Liver (tissue), 9 donors: ENCODE measurements around the gene TPSG1. TPM values are rescaled to one million over a fixed set of nuclear protein-coding genes. Genes with fewer than 3 reads are reported as not detected.
A peak's percentile ranks its signal among the peaks of the same experiment; 100 is the strongest.

Source experiments
- DNase-seq: peaks from one replicate; pipeline ENCODE4 v3.0.0-alpha.2; 2017; ENCODE audit warnings: low spot score
- H3K27ac ChIP-seq, 2 donors: one replicate each; pipeline ENCODE4 v1.7.0; 2013; ENCODE audit warnings: inconsistent platforms in 2 of 2, low read length in 2 of 2, control low read depth in 1 of 2, low read depth in 1 of 2, mild to moderate bottlenecking in 1 of 2
- H3K27me3 ChIP-seq, 4 donors: one replicate each; pipeline versions ENCODE4 v1.6.1 to v1.7.0; 2013; ENCODE audit warnings: low read length in 3 of 4, inconsistent platforms in 1 of 4, mild to moderate bottlenecking in 1 of 4, moderate library complexity in 1 of 4; ENCODE audit not compliant: control insufficient read depth in 4 of 4, insufficient read depth in 4 of 4
- H3K36me3 ChIP-seq, 4 donors: one replicate each; pipeline versions ENCODE4 v1.6.1 to v1.7.0; 2013; ENCODE audit warnings: low read length in 3 of 4, mild to moderate bottlenecking in 3 of 4, low read depth in 1 of 4, moderate library complexity in 1 of 4; ENCODE audit not compliant: control insufficient read depth in 4 of 4, insufficient read depth in 3 of 4
- H3K4me1 ChIP-seq, 4 donors: one replicate each; pipeline versions ENCODE4 v1.6.1 to v1.7.0; 2013; ENCODE audit warnings: low read length in 3 of 4, mild to moderate bottlenecking in 3 of 4, moderate library complexity in 1 of 4; ENCODE audit not compliant: control insufficient read depth in 4 of 4, insufficient read depth in 4 of 4
- H3K4me3 ChIP-seq, 3 donors: one replicate each; pipeline versions ENCODE4 v1.6.1 to v1.7.0; 2013; ENCODE audit warnings: low read length in 3 of 3, control low read depth in 1 of 3, low read depth in 1 of 3, mild to moderate bottlenecking in 1 of 3
- H3K9ac ChIP-seq, 2 donors: one replicate each; pipeline ENCODE4 v1.7.0; 2013; ENCODE audit warnings: low read length in 2 of 2, mild to moderate bottlenecking in 2 of 2, moderate library complexity in 2 of 2, control low read depth in 1 of 2, low read depth in 1 of 2
- H3K9me3 ChIP-seq, 4 donors: one replicate each; pipeline versions ENCODE4 v1.6.1 to v1.7.0; 2013; ENCODE audit warnings: low read length in 3 of 4; ENCODE audit not compliant: control insufficient read depth in 4 of 4
- ATF3 ChIP-seq: IDR thresholded peaks from 2 replicates; pipeline ENCODE4 v1.6.1; 2016; ENCODE audit warnings: antibody characterized with exemption
- GABPA ChIP-seq, 2 donors: IDR thresholded peaks in 1 of 2; conservative IDR thresholded peaks in 1 of 2; 2 replicates each; pipeline ENCODE4 v1.6.1; 2016; ENCODE audit warnings: antibody characterized with exemption in 2 of 2, mild to moderate bottlenecking in 1 of 2, moderate library complexity in 1 of 2
- HNF4A ChIP-seq, 2 donors: conservative IDR thresholded peaks; 2 replicates each; pipeline ENCODE4 v1.6.1; 2016; ENCODE audit warnings: antibody characterized with exemption in 2 of 2, mild to moderate bottlenecking in 2 of 2
- HNF4G ChIP-seq: IDR thresholded peaks from 2 replicates; pipeline ENCODE4 v1.6.1; 2016; ENCODE audit warnings: antibody characterized with exemption
- JUND ChIP-seq, 2 donors: IDR thresholded peaks; 2 replicates each; pipeline ENCODE4 v1.6.1; 2016; ENCODE audit warnings: antibody characterized with exemption in 2 of 2
- NR2F2 ChIP-seq: IDR thresholded peaks from 2 replicates; pipeline ENCODE4 v1.6.1; 2016; ENCODE audit warnings: antibody characterized with exemption
- RAD21 ChIP-seq, 2 donors: IDR thresholded peaks; 2 replicates each; pipeline ENCODE4 v1.6.1; 2016; ENCODE audit warnings: antibody characterized with exemption in 2 of 2, mild to moderate bottlenecking in 2 of 2
- REST ChIP-seq: IDR thresholded peaks from 2 replicates; pipeline ENCODE4 v1.6.1; 2016; ENCODE audit warnings: antibody characterized with exemption, mild to moderate bottlenecking
- RXRA ChIP-seq, 2 donors: IDR thresholded peaks; 2 replicates each; pipeline ENCODE4 v1.6.1; 2017 to 2018; ENCODE audit warnings: antibody characterized with exemption in 2 of 2, mild to moderate bottlenecking in 1 of 2
- SP1 ChIP-seq: IDR thresholded peaks from 2 replicates; pipeline ENCODE4 v1.6.1; 2018; ENCODE audit warnings: antibody characterized with exemption, mild to moderate bottlenecking
- TAF1 ChIP-seq: conservative IDR thresholded peaks from 2 replicates; pipeline ENCODE4 v1.6.1; 2016; ENCODE audit warnings: antibody characterized with exemption, mild to moderate bottlenecking
- YY1 ChIP-seq: IDR thresholded peaks from 2 replicates; pipeline ENCODE4 v1.6.1; 2016; ENCODE audit warnings: antibody characterized with exemption, mild to moderate bottlenecking
- ZBTB33 ChIP-seq: IDR thresholded peaks from 2 replicates; pipeline ENCODE4 v1.6.1; 2016; ENCODE audit warnings: antibody characterized with exemption
- WGBS: extraction: QIAGEN DNeasy Blood & Tissue Kit; methylation state at CpG from one replicate; pipeline ENCODE4 v1.1.7; 2013; 5-methylcytosine and 5-hydroxymethylcytosine counted together
- polyA plus RNA-seq, 2 donors: library from polyadenylated mRNA; stranded (reverse) in 1 of 2; unstranded in 1 of 2; fragments of 200-250 nt in 1 of 2; fragments of >200 nt in 1 of 2; fragmentation: Nextera tagmentation in 1 of 2; extraction: Ambion mirVana in 1 of 2; gene quantifications; one replicate each; pipeline versions ENCODE4 v1.2.1 to v1.2.3, GENCODE V29; 2013 to 2015
- total RNA-seq, 2 donors: library from RNA; depleted of rRNA; stranded (reverse); fragments of >200 nt; gene quantifications; one replicate each; pipeline ENCODE4 v1.2.3, GENCODE V29; 2014
- TF ChIP-seq, protein P1 (sequence below): IDR thresholded peaks from 2 replicates; pipeline ENCODE4 v1.6.1; 2016; ENCODE audit warnings: antibody characterized with exemption
- TF ChIP-seq, protein P2 (sequence below): fragments of 150-350 bp; IDR thresholded peaks from 2 replicates; pipeline ENCODE4 v1.5.1; 2017; ENCODE audit warnings: improper control_type of control experiment, low read depth, low read length; ENCODE audit not compliant: missing input control
- donor health status: healthy.
- donor health status: healthy.
- donor health status: healthy.
- donor health status: healthy.
- donor health status: healthy.

Gene TPSG1
- not detected for total RNA-seq
- polyA plus RNA-seq, result under 1 TPM in 1 of 2 donors, not detected in 1; 0.55 TPM

DNA sequence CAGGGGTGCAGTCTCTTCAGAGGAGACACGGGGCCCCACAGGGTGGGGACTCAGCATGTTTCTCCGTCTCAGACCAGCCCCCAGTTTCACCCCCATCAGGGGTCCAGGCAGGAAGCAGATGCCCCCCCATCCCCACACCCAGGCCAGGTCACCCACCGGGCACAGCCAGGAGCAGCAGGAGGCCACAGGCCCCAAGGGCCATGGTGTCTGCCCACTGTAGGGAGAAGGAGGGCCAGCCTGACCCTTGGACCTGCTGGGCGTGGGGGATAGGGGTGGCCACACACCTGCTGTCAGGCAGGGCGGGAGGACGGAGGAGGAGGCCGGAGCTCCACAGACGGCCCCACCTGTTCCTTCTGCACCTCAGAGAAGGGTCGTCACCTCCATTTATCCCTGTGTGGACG is at the start of gene TPSG1:
Gene TPSG1, minus strand, starts transcription at position 218 of the 401 bp plus-strand sequence. Its CDS starts 16 bp downstream, at position 202.
- no peaks in the 10 kb centered on the region for H3K27me3 ChIP-seq
- H3K36me3 ChIP-seq, result peaks cover 0 to 8% (median under 1%) of the 10 kb centered on the region in 4 donors
- no peaks in the 10 kb centered on the region for H3K9me3 ChIP-seq
- WGBS, result 38% methylated on average over 10 of the region's 10 CpGs
- TF ChIP-seq REST (no peak), RXRA (IDR thresholded peaks at IDR 0.05) (no peak), HNF4A (conservative IDR thresholded peaks at IDR 0.05) (peak in 1 of 2 donors; percentile 32), GABPA (IDR thresholded peaks at IDR 0.05 in 1 of 2, conservative IDR thresholded peaks at IDR 0.05 in 1 of 2) (no peak), RAD21 (IDR thresholded peaks at IDR 0.05) (no peak), ATF3 (no peak)
- H3K9ac ChIP-seq, result no peak within 1 kb of the TSS
- no peak within 1 kb of the TSS for H3K27ac ChIP-seq
- H3K4me1 ChIP-seq, result peaks cover 0 to 8% (median 2%) of the 10 kb centered on the region in 4 donors
- no peak within 1 kb of the TSS for H3K4me3 ChIP-seq
- DNase-seq, result no peak

DNA sequence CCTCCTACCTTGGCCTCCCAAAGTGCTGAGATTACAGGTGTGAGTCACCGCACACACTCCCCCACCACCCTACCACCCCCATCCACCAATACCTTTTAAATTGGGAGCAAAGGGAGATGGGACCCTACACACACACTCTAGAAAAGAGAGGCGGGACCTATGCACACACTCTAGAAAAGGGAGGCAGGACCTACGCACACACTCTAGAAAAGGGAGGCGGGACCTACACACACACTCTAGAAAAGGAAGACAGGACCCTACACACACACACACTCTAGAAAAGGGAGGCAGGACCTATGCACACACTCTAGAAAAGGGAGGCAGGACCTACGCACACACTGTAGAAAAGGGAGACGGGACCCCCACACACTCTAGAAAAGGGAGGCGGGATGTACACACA is 49.7 kb upstream of the TPSG1 start:
- H3K36me3 ChIP-seq, result no peaks in the 10 kb centered on the region
- H3K9ac ChIP-seq, result no peak overlapping the region
- no peaks in the 10 kb centered on the region for H3K9me3 ChIP-seq
- H3K4me1 ChIP-seq, result no peaks in the 10 kb centered on the region
- no peak for DNase-seq
- WGBS, result 92% methylated on average over 7 of the region's 7 CpGs
- H3K4me3 ChIP-seq, result no peak overlapping the region
- H3K27me3 ChIP-seq, result peaks cover 0 to 3% (median 0%) of the 10 kb centered on the region in 4 donors
- TF ChIP-seq RAD21 (IDR thresholded peaks at IDR 0.05) (no peak), GABPA (IDR thresholded peaks at IDR 0.05 in 1 of 2, conservative IDR thresholded peaks at IDR 0.05 in 1 of 2) (no peak), SP1 (no peak), HNF4G (no peak), HNF4A (conservative IDR thresholded peaks at IDR 0.05) (no peak), ATF3 (no peak)
- no peak overlapping the region for H3K27ac ChIP-seq

GRCh38 chr16:1273816-1274215 is 48.7 kb upstream of the TPSG1 start:
- H3K27me3 ChIP-seq, result peaks cover 0 to 3% (median 0%) of the 10 kb centered on the region in 4 donors
- no peak for TF ChIP-seq YY1
- no peak for TF ChIP-seq HNF4G
- TF ChIP-seq TAF1, result no peak
- no peak for TF ChIP-seq RXRA (IDR thresholded peaks at IDR 0.05)
- TF ChIP-seq REST, result no peak
- TF ChIP-seq, protein P1, sequence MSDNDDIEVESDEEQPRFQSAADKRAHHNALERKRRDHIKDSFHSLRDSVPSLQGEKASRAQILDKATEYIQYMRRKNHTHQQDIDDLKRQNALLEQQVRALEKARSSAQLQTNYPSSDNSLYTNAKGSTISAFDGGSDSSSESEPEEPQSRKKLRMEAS, result no peak
- TF ChIP-seq, protein P2, sequence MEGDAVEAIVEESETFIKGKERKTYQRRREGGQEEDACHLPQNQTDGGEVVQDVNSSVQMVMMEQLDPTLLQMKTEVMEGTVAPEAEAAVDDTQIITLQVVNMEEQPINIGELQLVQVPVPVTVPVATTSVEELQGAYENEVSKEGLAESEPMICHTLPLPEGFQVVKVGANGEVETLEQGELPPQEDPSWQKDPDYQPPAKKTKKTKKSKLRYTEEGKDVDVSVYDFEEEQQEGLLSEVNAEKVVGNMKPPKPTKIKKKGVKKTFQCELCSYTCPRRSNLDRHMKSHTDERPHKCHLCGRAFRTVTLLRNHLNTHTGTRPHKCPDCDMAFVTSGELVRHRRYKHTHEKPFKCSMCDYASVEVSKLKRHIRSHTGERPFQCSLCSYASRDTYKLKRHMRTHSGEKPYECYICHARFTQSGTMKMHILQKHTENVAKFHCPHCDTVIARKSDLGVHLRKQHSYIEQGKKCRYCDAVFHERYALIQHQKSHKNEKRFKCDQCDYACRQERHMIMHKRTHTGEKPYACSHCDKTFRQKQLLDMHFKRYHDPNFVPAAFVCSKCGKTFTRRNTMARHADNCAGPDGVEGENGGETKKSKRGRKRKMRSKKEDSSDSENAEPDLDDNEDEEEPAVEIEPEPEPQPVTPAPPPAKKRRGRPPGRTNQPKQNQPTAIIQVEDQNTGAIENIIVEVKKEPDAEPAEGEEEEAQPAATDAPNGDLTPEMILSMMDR, result no peak
- no peak for TF ChIP-seq ZBTB33
- no peak for TF ChIP-seq NR2F2
- no peak for TF ChIP-seq HNF4A (conservative IDR thresholded peaks at IDR 0.05)
- no peak for TF ChIP-seq JUND (IDR thresholded peaks at IDR 0.05)

More at GRCh38 chr16:1273816-1274215, 48.7 kb upstream of the TPSG1 start:
- H3K9ac ChIP-seq, result no peak overlapping the region
- no peaks in the 10 kb centered on the region for H3K36me3 ChIP-seq
- H3K9me3 ChIP-seq, result no peaks in the 10 kb centered on the region
- 92% methylated on average over 15 of the region's 15 CpGs for WGBS
- no peak for DNase-seq
- no peak overlapping the region for H3K4me3 ChIP-seq
- H3K27ac ChIP-seq, result no peak overlapping the region
- no peaks in the 10 kb centered on the region for H3K4me1 ChIP-seq
